ENCODE data around the gene CPLX3.

DNA sequence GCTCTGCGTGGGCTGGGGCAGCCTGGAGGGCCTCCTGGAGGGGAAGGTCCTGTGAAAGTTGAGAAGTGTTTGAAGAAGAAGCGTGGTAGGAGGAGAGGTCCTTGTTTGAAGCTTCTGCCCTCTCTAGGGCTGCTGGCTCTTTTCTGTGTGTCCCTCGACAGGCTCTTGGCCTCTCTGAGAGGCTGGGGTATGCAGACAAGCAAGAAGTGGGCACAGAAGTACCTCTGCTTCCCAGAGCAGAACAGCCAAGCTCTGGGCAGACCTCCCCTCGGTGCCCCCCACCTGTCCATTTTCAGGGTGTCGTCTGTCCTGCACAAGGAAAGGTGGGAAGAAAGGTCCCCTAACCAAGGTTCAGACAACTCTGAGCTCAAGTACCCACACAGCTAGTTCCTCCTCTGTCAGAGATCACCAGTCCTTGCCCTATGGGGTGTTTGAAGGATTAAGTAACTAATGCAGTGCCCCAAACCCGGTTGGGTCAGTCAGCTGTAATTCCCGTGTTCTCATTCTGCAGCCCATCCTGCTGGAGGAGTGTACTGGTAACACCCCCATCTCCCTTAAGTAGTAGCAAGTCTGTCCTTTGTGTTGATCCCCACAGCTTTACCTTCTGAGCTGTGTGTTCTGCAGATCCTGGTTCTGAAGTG is 38.3 kb upstream of the CPLX3 start:
- peak in 1 of 5 experiments; percentile 10 for TF ChIP-seq CTCF (IDR thresholded peaks at IDR 0.05)
- no peak for TF ChIP-seq POLR2AphosphoS5 (IDR thresholded peaks at IDR 0.05)
